RKO (cell line): ENCODE data around the gene PVALEF.

Experiments used
- DNase-seq: peaks from one replicate; pipeline ENCODE4 v3.0.0-alpha.2; 2016; ENCODE audit warnings: low spot score

PVALEF gene

DNA sequence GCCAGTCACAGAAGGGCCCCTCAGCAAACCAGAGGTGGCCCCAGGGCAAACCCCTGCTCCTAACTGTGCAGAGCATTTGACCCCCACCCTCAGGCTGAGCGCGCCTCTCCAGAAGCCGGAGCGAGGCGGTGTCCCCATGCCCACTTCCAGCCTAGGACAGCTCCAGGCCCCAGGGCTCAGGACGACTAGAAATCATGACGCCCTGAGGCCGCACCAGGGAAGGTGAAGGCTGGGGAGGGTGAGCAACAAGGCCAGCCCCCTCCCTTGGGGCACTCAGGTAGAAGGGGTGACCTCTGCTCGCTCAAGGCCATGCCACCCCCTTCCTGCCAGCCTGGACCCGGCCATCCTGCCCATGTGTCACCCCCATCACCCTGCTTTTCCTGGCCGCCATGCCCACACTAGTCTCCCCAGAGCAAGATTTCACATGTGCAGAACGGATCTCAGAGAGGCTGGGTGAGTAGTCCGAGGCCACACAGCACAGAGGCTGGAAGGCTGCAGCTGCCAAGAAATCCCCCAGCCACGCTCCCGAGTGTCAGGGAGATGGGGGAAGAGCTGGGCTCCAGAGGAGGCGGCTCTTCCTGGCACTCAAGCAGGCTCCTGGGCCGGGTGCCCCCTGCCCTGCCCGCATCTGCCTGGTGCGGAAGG is 2.1 kb upstream of the PVALEF start:
- DNase-seq, result no peak

DNA sequence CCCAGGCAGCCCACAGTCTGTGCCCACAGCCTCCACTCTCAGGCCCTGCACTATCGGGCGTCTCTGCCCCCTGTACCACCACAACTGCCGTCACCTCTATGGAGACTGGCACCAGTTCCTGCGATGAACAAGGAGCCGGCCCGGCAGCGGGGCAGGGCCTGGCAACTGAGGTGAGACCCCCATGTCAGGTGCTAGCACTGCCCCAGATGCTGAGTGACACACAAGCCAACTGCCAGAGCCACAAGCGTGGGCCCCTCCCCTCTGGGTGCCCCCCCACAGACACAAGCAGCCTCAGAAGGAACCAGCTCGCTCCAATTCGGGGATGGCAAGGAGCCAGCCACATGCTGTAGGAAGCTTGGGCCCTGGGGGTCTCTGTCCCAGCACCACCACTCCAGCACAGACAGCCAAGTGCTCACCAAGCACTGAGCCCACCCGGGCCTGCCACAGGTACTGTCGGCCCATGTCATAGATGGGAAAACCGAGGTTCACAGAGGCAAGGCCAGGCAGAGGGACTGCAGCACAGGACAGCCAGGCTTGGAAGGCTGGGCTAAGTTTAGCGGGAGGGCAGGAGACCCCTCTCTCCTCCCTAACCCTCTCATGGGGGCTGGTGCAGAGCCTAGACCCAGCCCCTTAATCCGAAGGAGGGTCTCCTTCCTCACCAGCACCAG is 1.5 kb upstream of the PVALEF start:
- DNase-seq, result no peak

GRCh38 chr17:81164371-81165245 is 699 bp upstream of the PVALEF start:
- DNase-seq, result no peak

DNA sequence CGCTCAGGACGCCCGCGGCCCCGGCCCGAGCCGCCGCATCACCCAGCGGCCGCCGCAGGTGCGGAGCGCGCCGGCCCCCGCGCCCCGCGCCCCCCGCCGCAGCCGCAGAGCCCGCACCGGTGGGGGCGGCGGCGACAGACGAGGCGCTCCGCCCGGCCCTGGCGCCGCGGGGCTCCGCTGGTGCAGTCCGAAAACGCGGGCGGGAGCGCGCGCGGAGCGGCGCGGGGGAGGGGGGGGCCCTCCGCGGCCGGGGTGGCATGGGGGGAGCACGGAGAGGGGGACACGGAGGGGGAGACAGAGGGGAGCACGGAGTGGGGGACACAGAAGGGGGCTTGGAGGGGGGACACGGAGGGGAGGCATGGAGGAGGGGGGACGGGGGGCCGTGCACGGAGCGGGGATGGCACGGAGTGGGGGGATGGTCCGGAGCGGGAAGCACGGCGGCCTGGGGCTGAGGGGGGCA is 756 bp downstream of the PVALEF start, which contains the start of gene AATK:
AATK (minus strand) TSS at position 189 of the 460 bp plus-strand sequence. CDS start 229 bp downstream, outside the sequence.
- no peak for DNase-seq

DNA sequence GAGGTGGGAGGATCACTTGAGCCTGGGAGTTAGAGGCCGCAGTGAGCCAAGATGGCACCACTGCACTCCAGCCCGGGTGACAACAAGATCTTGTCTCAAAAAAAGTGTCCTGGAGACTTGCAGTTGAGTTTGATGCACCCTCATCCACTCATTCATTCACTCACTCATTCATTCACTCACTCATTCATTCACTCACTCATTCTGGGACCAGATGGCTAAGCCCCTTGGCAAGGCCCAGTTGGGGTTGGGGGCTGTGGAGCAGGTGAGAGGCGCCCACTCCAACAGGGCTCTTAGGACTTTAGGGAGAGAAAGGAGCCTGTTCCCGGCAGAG is 1.9 kb downstream of the PVALEF start:
- no peak for DNase-seq

GRCh38 chr17:81167638-81168037 is 2.3 kb downstream of the PVALEF start:
- DNase-seq, result no peak

DNA sequence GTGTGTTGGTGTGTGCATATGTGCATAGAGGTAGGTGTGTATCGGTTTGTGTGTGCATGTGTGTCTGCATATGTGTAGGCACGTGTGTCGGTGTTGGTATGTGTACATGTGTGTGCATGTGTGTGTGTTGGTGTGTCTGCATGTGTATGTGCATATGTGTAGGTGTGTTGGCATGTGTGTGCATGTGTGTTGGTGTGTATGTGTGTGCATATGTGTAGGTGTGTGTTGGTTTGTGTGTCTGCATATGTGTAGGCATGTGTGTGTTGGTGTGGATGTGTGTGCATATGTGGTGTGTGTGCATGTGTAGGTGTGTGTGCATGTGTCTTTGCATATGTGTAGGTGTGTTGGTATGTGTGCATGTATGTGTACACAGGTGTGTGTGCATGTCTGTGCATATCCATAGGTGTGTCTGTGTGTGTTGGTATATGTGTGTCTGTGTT is 4.6 kb downstream of the PVALEF start:
- no peak for DNase-seq

GRCh38 chr17:81170727-81171494 is 5.6 kb downstream of the PVALEF start:
- no peak for DNase-seq

DNA sequence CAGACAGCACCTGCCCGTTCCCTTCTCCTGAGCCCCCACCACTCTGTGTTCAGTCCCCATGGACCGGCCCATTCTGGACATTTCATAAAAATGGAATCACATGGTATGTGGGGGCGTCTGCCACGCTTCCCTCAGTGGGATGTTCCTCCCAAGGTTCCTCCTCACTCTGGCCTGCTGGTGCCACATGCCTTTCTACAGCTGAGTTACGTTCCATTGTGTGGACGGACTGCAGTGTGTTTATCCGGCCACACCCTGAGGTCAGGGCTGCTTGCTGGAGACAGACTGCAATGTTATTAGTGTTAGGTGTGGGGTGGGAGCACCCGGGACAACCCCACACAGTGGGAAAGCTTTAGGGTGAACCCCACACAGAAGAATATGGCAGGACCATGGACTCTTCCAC is 6.6 kb downstream of the PVALEF start:
- no peak for DNase-seq

- DNase-seq, result no peak
Observed at GRCh38 chr17:81173052-81173761, 7.9 kb downstream of the PVALEF start.

- DNase-seq, result no peak
Observed at GRCh38 chr17:81173762-81174155, 8.5 kb downstream of the PVALEF start.

DNA sequence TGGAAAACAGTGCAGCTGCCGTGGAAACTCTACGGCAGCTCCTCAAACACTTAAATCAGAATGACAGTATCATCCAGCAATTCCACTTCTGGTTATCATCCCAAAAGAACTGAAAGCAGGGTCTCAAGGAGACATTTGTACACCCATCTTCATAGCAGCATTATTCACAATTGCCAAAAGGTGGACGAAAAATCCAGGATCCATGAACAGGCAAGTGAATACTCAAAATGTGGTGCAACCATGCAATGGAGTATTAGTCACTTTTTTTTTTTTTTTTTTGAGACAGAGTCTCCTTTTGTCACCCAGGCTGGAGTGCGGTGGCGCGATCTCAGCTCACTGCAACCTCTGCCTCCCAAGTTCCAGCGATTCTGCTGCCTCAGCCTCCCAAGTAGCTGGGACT is 11.4 kb downstream of the PVALEF start:
- DNase-seq, result no peak

DNA sequence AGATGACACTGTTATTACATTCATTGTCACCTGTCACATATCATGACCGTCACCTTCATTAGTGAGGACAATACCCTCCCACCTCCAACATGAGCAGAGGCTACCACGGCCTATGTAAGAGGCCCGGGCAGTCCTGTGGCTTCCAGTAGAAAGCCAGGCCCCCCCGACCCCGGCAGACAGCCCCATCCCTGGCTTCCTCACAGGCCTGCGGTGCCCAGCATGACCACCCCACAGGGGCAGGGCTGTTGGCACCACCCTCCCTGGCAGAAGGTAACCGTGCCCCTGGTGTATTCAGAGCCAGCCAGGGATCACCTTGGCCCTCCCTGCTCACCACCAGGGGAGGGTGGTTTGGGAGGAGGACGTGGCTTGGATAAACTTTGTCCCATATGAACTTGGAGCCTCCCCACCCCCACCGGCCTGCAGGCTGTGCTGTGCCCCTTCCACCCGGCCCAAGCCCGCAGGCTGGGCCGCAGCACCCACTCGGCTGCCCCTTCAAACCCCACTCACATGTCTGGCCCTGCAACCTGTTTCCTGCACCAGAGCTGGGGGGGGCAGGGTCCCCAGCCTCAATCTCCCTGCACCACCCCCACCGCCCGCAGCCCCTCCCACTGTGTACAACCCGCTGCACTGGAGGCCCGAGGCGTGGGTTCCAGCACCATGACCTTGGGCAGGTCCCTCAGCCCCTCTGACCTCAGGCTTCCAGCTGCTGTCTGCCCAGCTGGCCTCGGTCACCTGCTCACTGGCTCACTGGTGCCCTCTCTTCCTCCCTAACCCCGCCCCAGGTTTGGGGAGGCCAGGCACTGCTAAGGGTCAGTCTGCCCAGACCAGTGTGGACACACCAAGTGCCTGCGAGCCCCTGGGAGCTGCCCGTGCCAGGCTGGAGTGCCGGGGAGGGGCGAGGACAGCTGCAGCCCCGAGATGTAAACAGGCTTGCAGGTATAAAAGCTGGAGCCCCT is 13.1 kb downstream of the PVALEF start:
- no peak for DNase-seq

DNA sequence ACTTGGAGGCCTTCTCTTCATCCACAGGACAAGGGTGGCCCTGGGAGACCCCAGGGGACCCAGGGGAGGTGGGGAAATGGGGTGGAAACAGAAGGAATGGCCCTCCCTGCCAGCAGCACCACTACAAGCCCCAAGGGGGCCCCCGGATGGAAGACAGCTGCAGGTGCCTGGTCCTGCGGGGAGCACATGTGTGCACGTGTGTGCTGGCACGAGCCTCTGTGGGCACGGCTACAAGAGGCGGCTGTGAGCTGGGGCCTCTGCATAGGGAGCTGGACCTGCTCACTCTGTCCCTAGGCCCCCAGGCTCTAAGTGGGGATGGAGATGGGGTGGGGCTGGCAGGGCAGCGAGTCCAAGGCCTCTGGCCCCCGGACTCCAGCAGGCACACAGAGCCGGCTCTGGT is 13.9 kb downstream of the PVALEF start:
- no peak for DNase-seq

DNA sequence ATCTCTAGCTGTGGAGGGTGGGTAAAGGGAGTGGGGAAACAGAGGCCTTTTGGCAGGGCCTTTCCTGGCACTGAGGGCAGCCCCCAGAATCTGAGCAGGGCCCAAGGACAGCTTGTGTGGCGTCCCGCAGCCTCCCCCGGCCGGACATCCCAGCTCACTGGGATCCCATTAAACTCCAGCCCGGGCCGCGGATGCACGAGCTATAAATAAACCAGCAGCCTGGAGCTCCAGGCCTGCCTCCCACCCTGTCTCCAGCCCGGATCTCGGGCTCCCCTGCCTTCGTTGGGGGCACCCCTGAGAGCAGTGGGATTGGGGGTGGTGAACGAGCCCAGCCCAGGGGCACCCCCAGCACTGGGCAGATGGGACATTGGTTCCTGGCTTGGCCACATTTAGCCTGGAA is 14.6 kb downstream of the PVALEF start:
- DNase-seq, result no peak

GRCh38 chr17:81180836-81181810 is 15.8 kb downstream of the PVALEF start:
- DNase-seq, result no peak

DNA sequence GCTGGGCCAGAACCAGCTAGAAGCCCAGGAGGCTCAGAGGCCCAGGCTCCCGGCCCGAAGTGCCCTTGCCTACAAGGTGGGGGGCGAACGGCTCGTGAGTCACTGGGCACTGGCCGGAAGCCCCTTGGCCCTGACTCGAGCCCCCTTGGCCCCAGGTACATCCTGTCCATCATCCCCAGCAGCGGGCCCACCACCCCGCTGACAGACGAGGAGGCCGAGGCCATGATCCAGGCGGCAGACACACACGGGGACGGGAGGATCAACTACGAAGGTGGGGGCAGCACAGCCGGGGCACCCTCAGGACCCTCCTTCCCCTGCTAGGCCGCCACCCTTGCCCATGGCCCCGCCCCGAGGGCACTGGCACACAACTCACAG is 16.5 kb downstream of the PVALEF start:
- DNase-seq, result no peak

DNA sequence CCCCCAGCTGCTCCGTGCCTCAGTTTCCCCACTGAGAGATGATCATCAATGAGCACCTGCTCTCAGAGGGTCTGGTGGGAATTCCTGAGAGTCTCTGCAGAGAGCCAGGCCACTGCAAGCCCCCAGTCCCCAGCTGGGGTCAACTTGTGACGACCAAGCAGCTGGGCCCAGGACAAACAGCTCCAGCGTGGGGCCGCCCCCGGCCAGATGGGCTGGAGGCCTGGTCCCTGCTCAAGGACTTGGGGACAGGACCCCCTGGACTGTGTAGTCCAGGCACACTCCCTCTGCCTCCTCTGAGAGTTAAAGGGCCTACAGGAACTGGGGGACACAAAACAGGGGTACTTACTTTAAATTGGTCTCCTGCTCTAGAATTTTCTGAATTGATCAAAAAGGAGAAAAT is 17.3 kb downstream of the PVALEF start:
- no peak for DNase-seq

DNA sequence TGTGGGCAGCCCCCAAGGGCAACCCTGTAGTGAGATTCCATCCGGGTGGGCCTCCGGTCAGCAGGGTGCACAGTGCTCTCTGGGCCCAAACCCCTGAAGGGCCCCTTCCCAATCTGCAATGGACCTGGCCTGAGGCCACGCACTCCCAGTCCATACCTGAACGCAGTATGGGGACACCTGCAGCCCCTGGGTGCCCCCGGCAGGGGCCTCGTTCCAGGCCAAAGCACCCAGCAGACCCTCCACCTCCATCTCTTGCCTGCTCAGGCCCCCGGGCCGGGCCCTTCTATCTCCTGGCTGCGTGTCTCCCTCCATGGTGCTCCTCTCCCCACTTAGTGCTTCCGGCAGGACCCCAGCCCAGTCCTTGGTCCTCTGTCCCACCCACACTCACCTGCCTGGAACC is 18.0 kb downstream of the PVALEF start:
- no peak for DNase-seq
